HEK293 (cell line): ENCODE data around the gene PRR33.

ENCODE experiments used
- RBAK ChIP-seq: fragments of 450-650 bp; formaldehyde crosslinking; IDR thresholded peaks from 2 replicates; pipeline ENCODE4 v1.5.1; 2016; ENCODE audit warnings: missing biosample characterization, missing genetic modification characterization
- ZNF146 ChIP-seq: fragments of 450-650 bp; formaldehyde crosslinking; IDR thresholded peaks from 2 replicates; pipeline ENCODE4 v1.5.1; 2016; ENCODE audit warnings: missing biosample characterization, missing genetic modification characterization
- ZNF175 ChIP-seq: fragments of 450-650 bp; formaldehyde crosslinking; IDR thresholded peaks from 2 replicates; pipeline ENCODE4 v1.5.1; 2016; ENCODE audit warnings: missing biosample characterization, missing genetic modification characterization
- ZNF37A ChIP-seq: fragments of 450-650 bp; IDR thresholded peaks from 2 replicates; pipeline ENCODE4 v1.5.1; 2018; ENCODE audit warnings: missing biosample characterization, missing genetic modification characterization
- ZNF423 ChIP-seq: fragments of 450-650 bp; formaldehyde crosslinking; IDR thresholded peaks from 2 replicates; pipeline ENCODE4 v1.5.1; 2016; ENCODE audit warnings: missing biosample characterization, missing genetic modification characterization
- ZNF624 ChIP-seq: fragments of 450-650 bp; formaldehyde crosslinking; IDR thresholded peaks from 2 replicates; pipeline ENCODE4 v1.5.1; 2017; ENCODE audit warnings: missing biosample characterization, missing genetic modification characterization
- TF ChIP-seq, protein P1 (sequence below): fragments of 450-650 bp; formaldehyde crosslinking; optimal IDR thresholded peaks from 2 replicates; pipeline ENCODE3; 2016; ENCODE audit warnings: missing biosample characterization, mild to moderate bottlenecking, missing genetic modification characterization

DNA sequence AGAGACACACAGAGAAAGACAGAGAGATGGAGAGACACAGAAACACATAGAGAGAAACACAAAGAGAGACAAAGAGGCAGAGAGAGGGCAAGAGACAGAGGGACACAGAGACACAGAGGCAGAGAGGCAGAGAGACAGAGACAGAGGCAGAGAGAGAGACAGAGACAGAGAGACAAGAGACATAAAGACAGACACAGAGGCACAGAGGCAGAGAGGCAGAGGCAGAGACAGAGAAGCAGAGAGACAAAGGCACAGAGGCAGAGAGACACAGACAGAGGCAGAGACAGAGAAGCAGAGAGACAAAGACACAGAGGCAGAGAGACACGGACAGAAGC lies 46.6 kb downstream of the PRR33 start:
- no peak for TF ChIP-seq ZNF624 (tag by site-specific recombination)
- TF ChIP-seq, protein P1, sequence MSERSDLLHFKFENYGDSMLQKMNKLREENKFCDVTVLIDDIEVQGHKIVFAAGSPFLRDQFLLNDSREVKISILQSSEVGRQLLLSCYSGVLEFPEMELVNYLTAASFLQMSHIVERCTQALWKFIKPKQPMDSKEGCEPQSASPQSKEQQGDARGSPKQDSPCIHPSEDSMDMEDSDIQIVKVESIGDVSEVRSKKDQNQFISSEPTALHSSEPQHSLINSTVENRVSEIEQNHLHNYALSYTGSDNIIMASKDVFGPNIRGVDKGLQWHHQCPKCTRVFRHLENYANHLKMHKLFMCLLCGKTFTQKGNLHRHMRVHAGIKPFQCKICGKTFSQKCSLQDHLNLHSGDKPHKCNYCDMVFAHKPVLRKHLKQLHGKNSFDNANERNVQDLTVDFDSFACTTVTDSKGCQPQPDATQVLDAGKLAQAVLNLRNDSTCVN (tag by site-specific recombination), result no peak
- TF ChIP-seq RBAK (tag by site-specific recombination), result no peak
- TF ChIP-seq ZNF175, result no peak
- TF ChIP-seq ZNF423 (tag by site-specific recombination), result no peak
- TF ChIP-seq ZNF37A (tag by site-specific recombination), result no peak
- TF ChIP-seq ZNF146 (tag by site-specific recombination), result no peak
